ENCODE data around the gene HOXC9.

Gene HOXC9

GRCh38 chr12:54002915-54003389, 3.0 kb downstream of the HOXC9 start:
- no peak for DNase-seq
- Mint-ChIP-seq H3K9me3 (no peaks in the 10 kb centered on the region), H3K27me3 (peaks cover 100% of the 10 kb centered on the region), H3K36me3 (peaks cover 3% of the 10 kb centered on the region), H3K4me1 (peaks cover 14% of the 10 kb centered on the region), H3K27ac (no peak overlapping the region), H3K4me3 (no peak overlapping the region)
- CTCF ChIA-PET, result interaction anchor here (0.8 kb wide), 1 partner anchor 15 kb away, joined by 3 read pairs; no protein-coding TSS in a partner anchor

- Mint-ChIP-seq H3K27ac (no peak overlapping the region), H3K9me3 (no peaks in the 10 kb centered on the region), H3K4me3 (no peak overlapping the region), H3K36me3 (peaks cover 3% of the 10 kb centered on the region), H3K4me1 (peaks cover 14% of the 10 kb centered on the region), H3K27me3 (peaks cover 100% of the 10 kb centered on the region)
- CTCF ChIA-PET, result interaction anchor here (0.6 to 2.9 kb wide), 9 partner anchors 14 to 213 kb away, joined by 3 to 10 read pairs (median 3); no protein-coding TSS in a partner anchor
- no peak for DNase-seq
Observed at GRCh38 chr12:54003625-54004024, 3.7 kb downstream of the HOXC9 start.

- H3K27ac Mint-ChIP-seq, result peak overlapping the region; percentile 62
- peaks cover 17% of the 10 kb centered on the region for H3K4me1 Mint-ChIP-seq
- H3K36me3 Mint-ChIP-seq, result peaks cover 3% of the 10 kb centered on the region
- no peak for DNase-seq
- H3K4me3 Mint-ChIP-seq, result no peak overlapping the region
- CTCF ChIA-PET, result interaction anchor here (0.6 to 5.4 kb wide), 12 partner anchors 9 to 212 kb away, joined by 3 to 67 read pairs (median 4); partner anchors contain the start of gene HOXC5
- H3K27me3 Mint-ChIP-seq, result peaks cover 100% of the 10 kb centered on the region
- H3K9me3 Mint-ChIP-seq, result no peaks in the 10 kb centered on the region
Observed at GRCh38 chr12:54004063-54004840, 4.3 kb downstream of the HOXC9 start.

- Mint-ChIP-seq H3K36me3 (peaks cover 3% of the 10 kb centered on the region), H3K27ac (no peak overlapping the region), H3K4me1 (peaks cover 19% of the 10 kb centered on the region), H3K4me3 (no peak overlapping the region), H3K9me3 (no peaks in the 10 kb centered on the region), H3K27me3 (peaks cover 100% of the 10 kb centered on the region)
- no peak for DNase-seq
- CTCF ChIA-PET, result interaction anchor here (0.8 to 5.4 kb wide), 15 partner anchors 9 to 213 kb away, joined by 3 to 67 read pairs (median 4); partner anchors contain the start of gene HOXC5
Observed at GRCh38 chr12:54004841-54005530, 5.0 kb downstream of the HOXC9 start.

GRCh38 chr12:54005531-54005852, 5.5 kb downstream of the HOXC9 start:
- Mint-ChIP-seq H3K27me3 (peaks cover 100% of the 10 kb centered on the region), H3K27ac (no peak overlapping the region)

GRCh38 chr12:54005853-54006558, 6.0 kb downstream of the HOXC9 start:
- no peaks in the 10 kb centered on the region for H3K9me3 Mint-ChIP-seq

More at GRCh38 chr12:54005531-54005852, 5.5 kb downstream of the HOXC9 start:
- H3K9me3 Mint-ChIP-seq, result no peaks in the 10 kb centered on the region
- H3K4me1 Mint-ChIP-seq, result peaks cover 19% of the 10 kb centered on the region
- CTCF ChIA-PET, result interaction anchor here (0.7 to 5.4 kb wide), 17 partner anchors 8 to 213 kb away, joined by 3 to 67 read pairs (median 4); partner anchors contain the start of genes HOXC5 and SMUG1
- no peak overlapping the region for H3K4me3 Mint-ChIP-seq
- DNase-seq, result no peak
- peaks cover 3% of the 10 kb centered on the region for H3K36me3 Mint-ChIP-seq

GRCh38 chr12:54006559-54007220, 6.7 kb downstream of the HOXC9 start:
- Mint-ChIP-seq H3K36me3 (peaks cover 3% of the 10 kb centered on the region), H3K4me3 (peak overlapping the region; percentile 67), H3K4me1 (peaks cover 22% of the 10 kb centered on the region), H3K27me3 (peaks cover 100% of the 10 kb centered on the region), H3K9me3 (no peaks in the 10 kb centered on the region), H3K27ac (no peak overlapping the region)
- CTCF ChIA-PET, result interaction anchor here (0.6 to 5.4 kb wide), 13 partner anchors 10 to 208 kb away, joined by 3 to 67 read pairs (median 8); partner anchors contain the start of genes HOXC5 and SMUG1
- no peak for DNase-seq

More at GRCh38 chr12:54005853-54006558, 6.0 kb downstream of the HOXC9 start:
- CTCF ChIA-PET, result interaction anchor here (0.7 to 5.4 kb wide), 20 partner anchors 9 to 212 kb away, joined by 3 to 67 read pairs (median 4); partner anchors contain the start of genes HOXC5 and SMUG1
- DNase-seq, result peak; percentile 87
- Mint-ChIP-seq H3K27ac (no peak overlapping the region), H3K27me3 (peaks cover 100% of the 10 kb centered on the region), H3K4me1 (peaks cover 19% of the 10 kb centered on the region), H3K36me3 (peaks cover 3% of the 10 kb centered on the region), H3K4me3 (peak overlapping the region; percentile 67)

GRCh38 chr12:54007538-54008259, 7.7 kb downstream of the HOXC9 start:
- H3K36me3 Mint-ChIP-seq, result peaks cover 3% of the 10 kb centered on the region
- peaks cover 20% of the 10 kb centered on the region for H3K4me1 Mint-ChIP-seq
- no peak for DNase-seq
- no peaks in the 10 kb centered on the region for H3K9me3 Mint-ChIP-seq
- no peak overlapping the region for H3K4me3 Mint-ChIP-seq
- H3K27me3 Mint-ChIP-seq, result peaks cover 100% of the 10 kb centered on the region
- CTCF ChIA-PET, result interaction anchor here (0.9 to 5.4 kb wide), 10 partner anchors 9 to 207 kb away, joined by 3 to 67 read pairs (median 8); partner anchors contain the start of genes HOXC5 and SMUG1
- no peak overlapping the region for H3K27ac Mint-ChIP-seq

- Mint-ChIP-seq H3K4me1 (peaks cover 20% of the 10 kb centered on the region), H3K27ac (no peak overlapping the region), H3K27me3 (peaks cover 100% of the 10 kb centered on the region), H3K9me3 (no peaks in the 10 kb centered on the region), H3K4me3 (no peak overlapping the region), H3K36me3 (peaks cover 3% of the 10 kb centered on the region)
- no peak for DNase-seq
- CTCF ChIA-PET, result interaction anchor here (0.9 to 5.4 kb wide), 13 partner anchors 9 to 208 kb away, joined by 3 to 67 read pairs (median 7); partner anchors contain the start of genes HOXC5 and SMUG1
Observed at GRCh38 chr12:54008260-54008552, 8.2 kb downstream of the HOXC9 start.

GRCh38 chr12:54009171-54010052, 9.5 kb downstream of the HOXC9 start:
- H3K9me3 Mint-ChIP-seq, result no peaks in the 10 kb centered on the region

GRCh38 chr12:54010053-54010971, 10.4 kb downstream of the HOXC9 start:
- H3K36me3 Mint-ChIP-seq, result peaks cover 3% of the 10 kb centered on the region
- H3K27ac Mint-ChIP-seq, result peak overlapping the region; percentile 52
- no peak overlapping the region for H3K4me3 Mint-ChIP-seq
- H3K9me3 Mint-ChIP-seq, result no peaks in the 10 kb centered on the region
- DNase-seq, result no peak
- CTCF ChIA-PET, result interaction anchor here (1.2 to 5.4 kb wide), 2 partner anchors 190 to 191 kb away, joined by 5 to 67 read pairs; no protein-coding TSS in a partner anchor
- peaks cover 27% of the 10 kb centered on the region for H3K4me1 Mint-ChIP-seq
- peaks cover 100% of the 10 kb centered on the region for H3K27me3 Mint-ChIP-seq

More at GRCh38 chr12:54009171-54010052, 9.5 kb downstream of the HOXC9 start:
- no peak for DNase-seq
- peaks cover 100% of the 10 kb centered on the region for H3K27me3 Mint-ChIP-seq
- H3K4me3 Mint-ChIP-seq, result no peak overlapping the region
- peaks cover 3% of the 10 kb centered on the region for H3K36me3 Mint-ChIP-seq
- H3K4me1 Mint-ChIP-seq, result peaks cover 20% of the 10 kb centered on the region
- CTCF ChIA-PET, result interaction anchor here (0.7 to 5.4 kb wide), 8 partner anchors 12 to 206 kb away, joined by 3 to 67 read pairs (median 6); partner anchors contain the start of gene HOXC5
- peak overlapping the region; percentile 52 for H3K27ac Mint-ChIP-seq

Data from activated naive CD4-positive, alpha-beta T cell treated with anti-CD3 and anti-CD28 coated beads, Interleukin-2, amount 10 ng/mL, durations not matched to agents 7 days and 5 days (primary cell).